ENCODE data around the gene NUSAP1.
"Not testable (repeated sequence)": the region's sequence is repeated elsewhere in the genome, so short reads cannot be mapped to it uniquely, and the experiment has no call there.

The NUSAP1 gene

GRCh38 chr15:41336549-41336948 lies 3.9 kb downstream of the NUSAP1 start:
- Histone ChIP-seq H3K4me3 (ENCODE audit: low read depth in 1 of 2, low read length in 2 of 2) (no peak overlapping the region), H3K36me3 (ENCODE audit: control insufficient read depth in 1 of 2, insufficient read depth in 2 of 2, low read length in 2 of 2) (no peaks in the 10 kb centered on the region), H3K9me3 (ENCODE audit: control insufficient read depth in 1 of 2, low read length in 2 of 2) (no peaks in the 10 kb centered on the region), H3K4me1 (ENCODE audit: control insufficient read depth in 1 of 2, insufficient read depth in 2 of 2, low read length in 2 of 2) (peaks cover 0 to 8% of the 10 kb centered on the region in 2 donors), H3K27me3 (ENCODE audit: low read depth, low read length) (no peaks in the 10 kb centered on the region), H3K27ac (ENCODE audit: low read length) (no peak overlapping the region)

- Histone ChIP-seq H3K9me3 (ENCODE audit: control insufficient read depth in 1 of 2, low read length in 2 of 2) (no peaks in the 10 kb centered on the region), H3K27me3 (ENCODE audit: low read depth, low read length) (no peaks in the 10 kb centered on the region), H3K4me1 (ENCODE audit: control insufficient read depth in 1 of 2, insufficient read depth in 2 of 2, low read length in 2 of 2) (peaks cover 0 to 8% of the 10 kb centered on the region in 2 donors), H3K27ac (ENCODE audit: low read length) (no peak overlapping the region), H3K4me3 (ENCODE audit: low read depth in 1 of 2, low read length in 2 of 2) (no peak overlapping the region), H3K36me3 (ENCODE audit: control insufficient read depth in 1 of 2, insufficient read depth in 2 of 2, low read length in 2 of 2) (no peaks in the 10 kb centered on the region)
Observed at GRCh38 chr15:41337047-41337446, 4.4 kb downstream of the NUSAP1 start.

- no peak overlapping the region for H3K27ac ChIP-seq (ENCODE audit: low read length)
- H3K27me3 ChIP-seq (ENCODE audit: low read depth, low read length): no peaks in the 10 kb centered on the region
- no peaks in the 10 kb centered on the region for H3K36me3 ChIP-seq (ENCODE audit: control insufficient read depth in 1 of 2, insufficient read depth in 2 of 2, low read length in 2 of 2)
- H3K4me1 ChIP-seq (ENCODE audit: control insufficient read depth in 1 of 2, insufficient read depth in 2 of 2, low read length in 2 of 2): peaks cover 0 to 8% of the 10 kb centered on the region in 2 donors
- no peaks in the 10 kb centered on the region for H3K9me3 ChIP-seq (ENCODE audit: control insufficient read depth in 1 of 2, low read length in 2 of 2)
- no peak overlapping the region for H3K4me3 ChIP-seq (ENCODE audit: low read depth in 1 of 2, low read length in 2 of 2)
Observed at GRCh38 chr15:41337631-41338522, 5.2 kb downstream of the NUSAP1 start.

GRCh38 chr15:41340189-41340695 lies 7.6 kb downstream of the NUSAP1 start:
- no peaks in the 10 kb centered on the region for H3K9me3 ChIP-seq (ENCODE audit: control insufficient read depth in 1 of 2, low read length in 2 of 2)
- no peaks in the 10 kb centered on the region for H3K4me1 ChIP-seq (ENCODE audit: control insufficient read depth in 1 of 2, insufficient read depth in 2 of 2, low read length in 2 of 2)
- no peak overlapping the region for H3K4me3 ChIP-seq (ENCODE audit: low read depth in 1 of 2, low read length in 2 of 2)
- no peaks in the 10 kb centered on the region for H3K27me3 ChIP-seq (ENCODE audit: low read depth, low read length)
- no peaks in the 10 kb centered on the region for H3K36me3 ChIP-seq (ENCODE audit: control insufficient read depth in 1 of 2, insufficient read depth in 2 of 2, low read length in 2 of 2)
- H3K27ac ChIP-seq (ENCODE audit: low read length): no peak overlapping the region

- H3K4me1 ChIP-seq (ENCODE audit: control insufficient read depth in 1 of 2, insufficient read depth in 2 of 2, low read length in 2 of 2): no peaks in the 10 kb centered on the region
- H3K4me3 ChIP-seq (ENCODE audit: low read depth in 1 of 2, low read length in 2 of 2): no peak overlapping the region
- no peaks in the 10 kb centered on the region for H3K27me3 ChIP-seq (ENCODE audit: low read depth, low read length)
- no peaks in the 10 kb centered on the region for H3K36me3 ChIP-seq (ENCODE audit: control insufficient read depth in 1 of 2, insufficient read depth in 2 of 2, low read length in 2 of 2)
- no peak overlapping the region for H3K27ac ChIP-seq (ENCODE audit: low read length)
- no peaks in the 10 kb centered on the region for H3K9me3 ChIP-seq (ENCODE audit: control insufficient read depth in 1 of 2, low read length in 2 of 2)
Observed at GRCh38 chr15:41341519-41341918, 8.8 kb downstream of the NUSAP1 start.

GRCh38 chr15:41347236-41347635 lies 14.6 kb downstream of the NUSAP1 start:
- no peaks in the 10 kb centered on the region for H3K4me1 ChIP-seq (ENCODE audit: control insufficient read depth in 1 of 2, insufficient read depth in 2 of 2, low read length in 2 of 2)
- no peaks in the 10 kb centered on the region for H3K27me3 ChIP-seq (ENCODE audit: low read depth, low read length)
- no peaks in the 10 kb centered on the region for H3K9me3 ChIP-seq (ENCODE audit: control insufficient read depth in 1 of 2, low read length in 2 of 2)
- no peak overlapping the region for H3K4me3 ChIP-seq (ENCODE audit: low read depth in 1 of 2, low read length in 2 of 2)
- no peaks in the 10 kb centered on the region for H3K36me3 ChIP-seq (ENCODE audit: control insufficient read depth in 1 of 2, insufficient read depth in 2 of 2, low read length in 2 of 2)
- no peak overlapping the region for H3K27ac ChIP-seq (ENCODE audit: low read length)

GRCh38 chr15:41350057-41350717 lies 17.5 kb downstream of the NUSAP1 start:
- Histone ChIP-seq H3K27ac (ENCODE audit: low read length) (no peak overlapping the region), H3K9me3 (ENCODE audit: control insufficient read depth in 1 of 2, low read length in 2 of 2) (no peaks in the 10 kb centered on the region), H3K27me3 (ENCODE audit: low read depth, low read length) (no peaks in the 10 kb centered on the region), H3K4me3 (ENCODE audit: low read depth in 1 of 2, low read length in 2 of 2) (no peak overlapping the region), H3K4me1 (ENCODE audit: control insufficient read depth in 1 of 2, insufficient read depth in 2 of 2, low read length in 2 of 2) (no peaks in the 10 kb centered on the region), H3K36me3 (ENCODE audit: control insufficient read depth in 1 of 2, insufficient read depth in 2 of 2, low read length in 2 of 2) (no peaks in the 10 kb centered on the region)

- H3K4me1 ChIP-seq (ENCODE audit: control insufficient read depth in 1 of 2, insufficient read depth in 2 of 2, low read length in 2 of 2): no peaks in the 10 kb centered on the region
- no peaks in the 10 kb centered on the region for H3K9me3 ChIP-seq (ENCODE audit: control insufficient read depth in 1 of 2, low read length in 2 of 2)
- H3K36me3 ChIP-seq (ENCODE audit: control insufficient read depth in 1 of 2, insufficient read depth in 2 of 2, low read length in 2 of 2): peaks cover 0 to 3% of the 10 kb centered on the region in 2 donors
- no peak overlapping the region for H3K27ac ChIP-seq (ENCODE audit: low read length)
- H3K27me3 ChIP-seq (ENCODE audit: low read depth, low read length): no peaks in the 10 kb centered on the region
- H3K4me3 ChIP-seq (ENCODE audit: low read depth in 1 of 2, low read length in 2 of 2): no peak overlapping the region
Observed at GRCh38 chr15:41354371-41354770, 21.7 kb downstream of the NUSAP1 start.

GRCh38 chr15:41367418-41367817 lies 34.7 kb downstream of the NUSAP1 start:
- Histone ChIP-seq H3K9me3 (ENCODE audit: control insufficient read depth in 1 of 2, low read length in 2 of 2) (no peaks in the 10 kb centered on the region), H3K27ac (ENCODE audit: low read length) (no peak overlapping the region), H3K36me3 (ENCODE audit: control insufficient read depth in 1 of 2, insufficient read depth in 2 of 2, low read length in 2 of 2) (peaks cover 0 to 4% of the 10 kb centered on the region in 2 donors), H3K4me1 (ENCODE audit: control insufficient read depth in 1 of 2, insufficient read depth in 2 of 2, low read length in 2 of 2) (no peaks in the 10 kb centered on the region), H3K4me3 (ENCODE audit: low read depth in 1 of 2, low read length in 2 of 2) (no peak overlapping the region), H3K27me3 (ENCODE audit: low read depth, low read length) (no peaks in the 10 kb centered on the region)

- Histone ChIP-seq H3K27me3 (ENCODE audit: low read depth, low read length) (no peaks in the 10 kb centered on the region), H3K36me3 (ENCODE audit: control insufficient read depth in 1 of 2, insufficient read depth in 2 of 2, low read length in 2 of 2) (no peaks in the 10 kb centered on the region), H3K4me3 (ENCODE audit: low read depth in 1 of 2, low read length in 2 of 2) (no peak overlapping the region), H3K9me3 (ENCODE audit: control insufficient read depth in 1 of 2, low read length in 2 of 2) (no peaks in the 10 kb centered on the region), H3K27ac (ENCODE audit: low read length) (no peak overlapping the region), H3K4me1 (ENCODE audit: control insufficient read depth in 1 of 2, insufficient read depth in 2 of 2, low read length in 2 of 2) (no peaks in the 10 kb centered on the region)
Observed at GRCh38 chr15:41377978-41378377, 45.3 kb downstream of the NUSAP1 start.

GRCh38 chr15:41383974-41384749 lies 51.5 kb downstream of the NUSAP1 start:
- peaks cover 13 to 16% of the 10 kb centered on the region in 2 donors for H3K36me3 ChIP-seq (ENCODE audit: control insufficient read depth in 1 of 2, insufficient read depth in 2 of 2, low read length in 2 of 2)

More at GRCh38 chr15:41383974-41384749, 51.5 kb downstream of the NUSAP1 start:
- H3K27ac ChIP-seq (ENCODE audit: low read length); H3K4me3 ChIP-seq (ENCODE audit: low read depth in 1 of 2, low read length in 2 of 2); H3K27me3 ChIP-seq (ENCODE audit: low read depth, low read length); H3K9me3 ChIP-seq (ENCODE audit: control insufficient read depth in 1 of 2, low read length in 2 of 2); H3K4me1 ChIP-seq (ENCODE audit: control insufficient read depth in 1 of 2, insufficient read depth in 2 of 2, low read length in 2 of 2): not testable (repeated sequence)
